SH-SY5Y (cell line): ENCODE data around the gene SLC15A2.

Experiments used
- GATA2 ChIP-seq: IDR thresholded peaks from 2 replicates; pipeline ENCODE4 v1.6.1; 2011; ENCODE audit warnings: mild to moderate bottlenecking, low read depth, low read length
- GATA3 ChIP-seq: IDR thresholded peaks from 2 replicates; pipeline ENCODE4 v1.6.1; 2011; ENCODE audit warnings: low read depth, mild to moderate bottlenecking, low read length, moderate library complexity

SLC15A2 gene

DNA sequence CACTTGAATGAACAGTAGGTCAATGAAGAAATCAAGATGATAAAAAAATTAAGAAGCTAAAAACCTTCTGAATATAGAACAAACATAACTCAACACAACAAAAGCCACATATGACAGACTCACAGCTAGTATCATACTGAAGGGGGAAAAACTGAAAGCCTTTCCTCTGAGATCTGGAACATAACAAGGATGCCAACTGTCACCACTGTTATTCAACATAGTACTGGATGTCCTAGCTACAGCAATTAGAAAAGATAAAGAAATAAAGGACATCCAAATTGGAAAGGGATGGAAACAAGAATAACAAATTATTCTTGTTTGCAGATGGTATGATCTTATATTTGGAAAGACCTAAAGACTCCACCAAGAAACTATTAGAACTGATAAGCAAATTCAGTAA, 67.1 kb downstream of the SLC15A2 start:
- TF ChIP-seq GATA2, result no peak
- no peak for TF ChIP-seq GATA3

DNA sequence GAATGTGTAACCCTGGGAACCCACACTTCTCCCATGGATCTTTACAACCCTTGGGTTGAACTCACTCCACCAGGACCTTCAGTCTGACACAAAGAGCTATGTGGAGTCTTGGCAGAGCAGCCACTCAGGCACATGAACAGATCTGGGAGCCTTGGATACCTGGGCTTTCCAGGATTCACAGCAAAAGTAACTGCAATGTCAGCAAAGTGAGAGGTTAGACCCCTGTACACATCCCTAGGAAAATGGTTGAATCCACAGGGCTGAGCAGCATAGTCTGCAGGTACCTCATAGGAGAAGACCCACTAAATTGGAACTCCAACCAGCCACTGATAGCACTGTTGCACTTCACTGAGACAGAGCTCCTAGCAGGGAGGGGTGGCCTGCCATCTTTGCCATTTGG, 68.2 kb downstream of the SLC15A2 start:
- TF ChIP-seq GATA2 (no peak), GATA3 (no peak)

DNA sequence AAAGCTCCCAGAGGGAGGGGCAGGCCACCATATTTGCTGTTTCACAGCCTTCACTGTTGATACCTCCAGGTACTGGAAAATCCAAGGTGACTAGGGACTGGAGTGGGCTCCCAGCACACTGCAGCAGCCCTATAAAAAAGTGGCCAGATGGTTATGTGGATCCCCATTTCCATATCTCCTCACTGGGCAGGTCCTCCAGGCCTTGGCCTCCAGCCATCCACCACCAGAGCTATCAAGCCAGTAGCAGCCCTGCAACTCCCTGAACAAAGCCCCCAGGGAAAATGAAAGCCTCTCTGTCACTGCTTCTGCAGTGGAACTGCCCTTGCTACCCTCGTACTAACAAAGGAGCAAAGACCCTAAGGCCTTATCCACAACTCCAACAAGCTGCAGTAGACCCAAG, 69.4 kb downstream of the SLC15A2 start:
- TF ChIP-seq GATA3 (no peak), GATA2 (no peak)

DNA sequence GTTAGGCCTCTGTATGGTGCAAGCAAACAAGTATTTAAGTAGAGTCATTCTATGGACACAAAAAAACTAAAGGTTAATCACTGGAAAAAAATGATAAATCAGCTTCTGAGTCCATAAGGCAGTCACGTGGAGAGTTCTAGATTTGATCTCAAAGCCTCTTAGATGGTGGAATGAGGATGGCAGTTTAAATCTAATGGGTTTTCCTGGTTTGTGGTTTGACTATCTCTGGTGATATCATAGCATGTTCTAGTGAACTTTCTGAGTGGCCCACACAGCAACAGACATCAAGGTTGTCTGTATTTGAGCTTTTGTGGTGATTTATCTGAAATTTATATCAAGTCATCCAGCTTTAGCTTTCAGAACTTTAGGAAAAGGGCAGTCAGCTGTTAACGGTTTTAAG, 75.4 kb downstream of the SLC15A2 start:
- TF ChIP-seq GATA3 (no peak), GATA2 (no peak)

DNA sequence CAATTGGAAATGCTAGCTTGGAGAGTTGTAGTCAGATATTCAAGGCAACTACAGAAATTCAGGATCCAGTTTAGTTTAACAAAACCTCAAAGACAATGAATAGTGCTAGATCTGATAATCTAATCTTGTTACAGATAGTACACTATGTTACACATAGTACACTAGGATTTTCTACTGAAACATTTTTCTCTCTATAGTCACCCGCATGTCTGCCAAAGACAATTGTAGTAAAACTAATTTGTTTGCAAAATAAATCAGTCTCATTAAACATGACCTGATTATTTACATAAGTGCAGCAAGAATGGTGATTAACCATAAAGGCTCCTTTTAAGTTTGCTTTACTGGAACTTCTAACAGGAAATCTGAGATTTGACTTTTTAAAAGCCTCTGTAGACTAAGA, 75.8 kb downstream of the SLC15A2 start:
- no peak for TF ChIP-seq GATA3
- no peak for TF ChIP-seq GATA2

DNA sequence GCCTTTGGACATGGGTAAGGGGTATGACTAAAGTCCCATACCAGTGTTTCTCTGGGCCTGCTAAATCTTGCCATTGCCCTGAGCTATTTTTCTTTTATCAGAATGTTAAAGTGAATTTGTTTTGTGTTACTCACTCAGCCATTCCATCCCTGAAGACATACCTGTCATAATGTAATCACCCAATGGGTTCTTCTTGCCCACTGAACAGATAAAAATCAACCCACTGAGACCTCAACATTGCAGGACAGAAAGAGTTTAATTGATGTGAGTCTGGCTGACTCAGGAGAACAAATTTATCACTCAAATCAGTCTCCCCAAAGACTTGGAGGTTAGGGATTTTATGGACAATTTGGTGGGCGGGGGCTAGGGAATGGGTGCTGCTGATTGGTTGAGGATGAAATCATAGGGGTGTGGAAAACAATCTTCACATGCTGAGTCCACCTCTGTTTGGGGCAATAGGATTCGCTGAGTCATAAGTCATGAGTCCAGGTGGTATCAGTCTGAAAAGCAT, 80.5 kb downstream of the SLC15A2 start:
- TF ChIP-seq GATA3 (no peak), GATA2 (no peak)

DNA sequence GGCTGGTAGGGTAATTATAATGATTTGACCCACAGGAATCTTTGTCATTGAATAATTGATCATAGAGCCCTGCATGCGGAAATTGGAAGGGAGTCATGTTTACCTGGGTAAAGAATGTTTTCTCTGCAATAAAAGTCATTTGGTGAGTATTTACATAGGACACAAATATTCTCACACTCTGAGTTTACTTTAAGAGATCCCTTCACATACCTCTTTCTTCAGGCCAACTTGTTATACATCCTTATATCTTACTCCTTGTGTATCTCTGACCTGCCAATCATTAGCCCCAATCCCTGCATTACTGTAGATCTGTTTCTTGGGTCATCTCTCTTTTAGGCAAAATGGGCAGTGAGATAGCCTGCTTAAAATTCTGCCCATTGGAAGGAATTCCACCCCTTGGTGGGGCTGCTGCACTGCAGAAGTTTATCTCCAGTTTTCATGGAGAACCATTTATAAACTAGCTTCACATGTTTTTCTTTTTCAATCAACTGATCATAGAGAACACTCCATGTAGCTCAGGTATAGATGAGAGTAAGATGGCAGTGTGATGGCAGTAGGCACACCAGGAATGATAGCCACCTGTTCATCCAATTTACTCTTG, 81.6 kb downstream of the SLC15A2 start:
- TF ChIP-seq GATA2 (no peak), GATA3 (no peak)

DNA sequence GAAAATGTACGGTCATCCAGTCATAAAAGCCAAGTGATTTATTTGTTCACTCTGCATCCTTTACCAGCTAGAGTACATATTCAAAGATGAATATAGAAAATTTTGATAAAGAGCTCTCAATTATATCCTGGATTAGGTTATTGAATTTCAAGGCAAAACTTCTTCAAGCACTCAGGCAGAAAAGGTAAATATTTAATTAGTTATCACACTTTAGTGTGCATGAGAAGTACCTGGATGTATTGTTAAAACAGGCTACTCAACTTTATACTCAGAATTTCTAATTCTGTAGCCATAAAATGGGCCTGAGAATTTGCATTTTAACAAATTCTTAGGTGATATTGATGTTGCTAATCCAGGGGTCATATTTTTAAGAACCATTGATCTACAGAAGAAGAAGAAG, 82.5 kb downstream of the SLC15A2 start:
- no peak for TF ChIP-seq GATA2
- no peak for TF ChIP-seq GATA3

DNA sequence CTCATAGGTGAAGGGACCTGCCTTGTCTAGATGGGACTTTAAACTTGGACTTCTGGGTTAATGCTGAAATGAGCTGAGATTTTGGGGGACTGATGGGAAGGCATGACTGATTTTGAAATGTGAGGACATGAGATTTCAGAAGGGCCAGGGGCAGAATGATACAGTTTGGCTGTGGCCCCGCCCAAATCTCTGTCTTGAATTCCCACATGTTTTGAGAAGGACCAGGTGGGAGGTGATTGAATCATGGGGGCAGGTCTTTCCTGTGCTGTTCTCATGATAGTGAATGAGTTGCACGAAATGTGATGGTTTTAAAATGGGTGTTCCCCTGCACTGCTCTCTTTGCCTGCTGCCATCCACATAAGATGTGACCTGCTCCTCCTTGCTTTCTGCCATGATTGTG, 85.0 kb downstream of the SLC15A2 start:
- TF ChIP-seq GATA3 (no peak), GATA2 (no peak)

DNA sequence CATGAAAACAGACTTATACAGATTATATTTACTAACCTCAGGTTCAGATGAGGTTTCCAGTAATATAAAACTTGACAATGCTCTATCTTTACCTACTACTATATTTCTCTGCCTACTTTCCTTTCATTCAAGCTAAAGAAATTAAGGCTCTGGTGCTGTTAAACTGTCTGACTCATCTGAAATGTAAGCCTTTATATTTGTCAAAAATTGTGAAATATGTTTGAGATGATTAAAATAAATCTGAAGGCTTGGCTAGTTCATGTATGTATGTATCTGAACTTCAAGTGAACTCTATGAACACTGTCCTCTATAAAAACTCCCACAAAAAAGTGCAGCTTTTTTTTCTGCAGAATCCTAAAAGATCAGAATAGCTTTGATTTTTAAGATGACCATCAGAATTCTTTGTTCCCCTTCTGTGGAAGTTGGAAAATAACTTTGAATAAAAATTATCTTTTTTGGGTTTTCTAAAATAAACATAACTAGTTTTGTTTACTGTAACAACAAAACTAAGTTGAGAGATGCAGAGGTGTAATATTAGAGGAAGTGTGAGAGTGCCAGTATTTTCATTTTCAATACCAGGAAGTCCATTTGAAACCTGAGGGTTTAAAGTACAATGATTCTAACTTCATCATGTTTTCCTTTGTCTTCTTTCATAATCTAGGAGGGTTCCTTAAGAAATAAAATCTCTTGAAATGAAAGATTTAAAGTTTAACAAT, 85.7 kb downstream of the SLC15A2 start:
- no peak for TF ChIP-seq GATA3
- no peak for TF ChIP-seq GATA2

DNA sequence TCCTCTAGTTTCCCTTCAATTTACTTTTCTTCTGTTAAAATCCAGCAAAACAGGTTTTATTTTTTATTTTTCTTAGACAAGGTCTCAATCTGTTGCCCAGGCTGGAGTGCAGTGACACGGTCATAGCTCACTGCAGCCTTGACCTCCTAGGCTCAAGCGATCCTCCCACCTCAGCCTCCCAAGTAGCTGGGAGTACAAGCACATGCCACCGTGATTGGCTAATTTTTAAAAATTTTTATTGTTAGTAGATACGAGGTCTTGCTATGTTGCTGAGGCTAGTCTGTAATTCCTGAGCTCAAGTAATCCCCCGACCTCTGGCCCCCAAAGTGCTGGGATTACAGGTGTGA, 86.2 kb downstream of the SLC15A2 start:
- TF ChIP-seq GATA2, result no peak
- no peak for TF ChIP-seq GATA3

DNA sequence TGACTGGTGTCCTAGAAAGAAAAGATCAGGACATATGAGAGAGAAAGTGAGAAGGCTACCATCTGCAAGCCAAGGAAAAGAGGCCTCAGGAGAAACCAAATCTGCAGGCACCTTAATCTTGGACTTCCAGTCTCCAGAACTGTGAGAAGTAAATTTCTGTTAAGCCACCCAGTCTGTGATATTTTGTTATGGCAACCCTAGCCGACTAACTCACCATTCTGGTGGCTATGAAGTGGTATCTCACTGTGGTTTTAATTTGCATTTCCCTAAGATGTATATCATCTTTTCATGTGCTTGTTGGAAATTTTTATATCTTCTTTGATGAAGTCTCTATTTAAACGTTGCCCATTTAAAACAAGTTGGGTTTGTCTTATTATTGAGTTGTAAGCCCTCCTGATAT, 87.3 kb downstream of the SLC15A2 start:
- TF ChIP-seq GATA2, result no peak
- TF ChIP-seq GATA3, result no peak

DNA sequence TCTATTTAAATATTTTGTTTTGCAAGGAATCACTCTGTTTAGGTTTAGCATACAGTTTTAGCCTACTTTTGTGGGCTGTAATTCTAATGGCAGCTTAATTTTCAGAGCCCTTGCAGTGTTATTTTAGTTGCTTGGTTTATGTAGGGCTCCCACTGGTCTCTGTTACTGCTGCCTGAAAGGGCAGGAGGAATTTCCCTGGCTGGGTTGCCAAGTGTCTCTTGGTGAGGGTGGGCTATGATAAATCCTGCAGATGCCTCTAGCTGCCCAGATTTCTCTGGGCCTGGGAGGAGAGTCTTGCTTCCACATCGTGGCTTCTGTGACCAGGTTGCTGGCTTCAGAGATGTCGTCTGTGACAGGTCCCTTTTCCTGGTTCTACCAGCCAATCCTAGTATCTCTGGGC, 91.6 kb downstream of the SLC15A2 start:
- TF ChIP-seq GATA2 (no peak), GATA3 (no peak)

DNA sequence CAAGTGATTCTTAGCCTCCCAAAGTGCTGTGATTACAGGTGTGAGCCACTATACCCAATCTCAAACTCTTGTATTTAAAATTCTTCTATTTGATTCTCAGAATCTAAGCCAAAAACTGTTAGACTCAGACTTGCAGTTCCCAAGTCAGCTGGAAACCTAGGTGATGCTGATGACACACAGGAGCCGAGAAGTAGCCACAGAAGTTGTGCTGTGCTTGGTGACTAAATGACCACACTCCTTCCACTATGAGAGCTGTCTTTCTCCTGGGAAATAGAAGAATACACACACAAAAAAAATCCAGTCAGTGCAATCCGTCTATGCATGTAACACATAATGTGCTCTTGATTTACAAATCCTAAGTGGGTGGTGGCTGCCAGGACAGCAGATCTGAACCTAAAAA, 93.9 kb downstream of the SLC15A2 start:
- TF ChIP-seq GATA2 (no peak), GATA3 (no peak)

DNA sequence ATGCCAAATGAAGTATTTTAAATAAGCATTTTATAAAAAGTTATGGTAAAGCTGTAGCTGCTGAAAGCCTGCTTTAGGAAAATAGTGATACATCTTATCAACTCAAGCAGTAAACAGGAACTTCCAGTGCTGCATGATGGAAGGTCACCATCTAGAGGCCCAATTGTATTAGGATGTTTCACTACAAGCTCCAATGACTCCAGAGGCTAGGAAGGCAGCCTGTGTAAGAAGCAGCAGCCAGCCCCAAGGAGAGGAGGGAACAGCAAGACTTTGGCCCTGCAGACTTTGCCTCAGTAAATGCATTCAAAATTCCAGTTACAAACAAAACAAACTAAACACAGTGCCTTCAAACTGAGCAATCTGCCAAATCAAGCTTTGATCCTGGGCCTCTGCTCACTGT, 95.7 kb downstream of the SLC15A2 start:
- TF ChIP-seq GATA2 (no peak), GATA3 (no peak)
